K562 (cell line): ENCODE data around the gene ATP6V0A1. TPM values are rescaled to one million over a fixed set of nuclear protein-coding genes. Genes with fewer than 3 reads are reported as not detected.

ENCODE experiments used
- ARHGAP35 ChIP-seq: fragments of 450-650 bp; IDR thresholded peaks from 2 replicates; pipeline ENCODE4 v1.6.1; 2018; ENCODE audit not compliant: partially characterized antibody
- E2F3 ChIP-seq: fragments of 250-450 bp; sonication (Bioruptor Pico); IDR thresholded peaks from 2 replicates; pipeline ENCODE4 v1.4.0; 2020; ENCODE audit warnings: mild to moderate bottlenecking
- EP400 ChIP-seq: fragments of 450-650 bp; IDR thresholded peaks from 2 replicates; pipeline ENCODE4 v1.6.1; 2017; ENCODE audit warnings: antibody characterized with exemption, mild to moderate bottlenecking, moderate library complexity
- ETV5 ChIP-seq: sonication (generic); formaldehyde crosslinking; IDR thresholded peaks from 2 replicates; pipeline ENCODE4 v1.4.0; 2020; ENCODE audit warnings: low read depth, mild to moderate bottlenecking, missing genetic modification reagents
- FOXJ2 ChIP-seq: fragments of 200-800 bp; sonication (Bioruptor generic); IDR thresholded peaks from 2 replicates; pipeline ENCODE4 v1.6.1; 2016; ENCODE audit warnings: missing genetic modification characterization, missing compliant biosample characterization
- GTF2F1 ChIP-seq: IDR thresholded peaks from 2 replicates; pipeline ENCODE4 v1.6.1; 2011; ENCODE audit warnings: low read depth, low read length, improper control_type of control experiment
- KHSRP ChIP-seq: fragments of 450-650 bp; IDR thresholded peaks from 2 replicates; pipeline ENCODE4 v1.6.1; 2017
- MAFK ChIP-seq: IDR thresholded peaks from 2 replicates; pipeline ENCODE4 v1.6.1; 2011; ENCODE audit warnings: low read length, improper control_type of control experiment
- MBD2 ChIP-seq: sonication (generic); IDR thresholded peaks from 2 replicates; pipeline ENCODE4 v1.6.1; 2016; ENCODE audit warnings: low read depth, borderline replicate concordance
- NEUROD1 ChIP-seq: fragments of 150-350 bp; IDR thresholded peaks from 2 replicates; pipeline ENCODE4 v1.6.1; 2014; ENCODE audit warnings: borderline replicate concordance, low read length, low read depth; ENCODE audit not compliant: partially characterized antibody
- PHF8 ChIP-seq: fragments of 200-600 bp; sonication (generic); IDR thresholded peaks from 2 replicates; pipeline ENCODE4 v1.6.1; 2012; ENCODE audit warnings: mixed run types, mild to moderate bottlenecking, inconsistent platforms, low read length, moderate library complexity, borderline replicate concordance
- PML ChIP-seq: IDR thresholded peaks from 2 replicates; pipeline ENCODE4 v1.6.1; 2012; ENCODE audit warnings: low read length, inconsistent platforms
- SAFB2 ChIP-seq: fragments of 200-400 bp; formaldehyde crosslinking; IDR thresholded peaks from 2 replicates; pipeline ENCODE4 v1.6.1; 2018; ENCODE audit warnings: borderline replicate concordance, low read length, low read depth, moderate library complexity; ENCODE audit not compliant: severe bottlenecking
- SIN3B ChIP-seq: fragments of 450-650 bp; IDR thresholded peaks from 2 replicates; pipeline ENCODE4 v1.6.1; 2017; ENCODE audit warnings: low read depth, mild to moderate bottlenecking, moderate library complexity
- SMAD4 ChIP-seq: fragments of 250-450 bp; sonication (Bioruptor Pico); conservative IDR thresholded peaks from 2 replicates; pipeline ENCODE4 v1.8.0; 2021; ENCODE audit warnings: inconsistent platforms, mild to moderate bottlenecking, moderate library complexity
- TFAM ChIP-seq: fragments of 250-450 bp; sonication (Bioruptor Pico); conservative IDR thresholded peaks from 2 replicates; pipeline ENCODE4 v1.5.0; 2021; ENCODE audit warnings: mild to moderate bottlenecking, moderate library complexity
- TOE1 ChIP-seq, 2 experiments: fragments of 450-650 bp in 1 of 2; sonication (generic) in 1 of 2; formaldehyde crosslinking in 1 of 2; IDR thresholded peaks; 2 replicates each; pipeline versions ENCODE4 v1.7.1 to v1.8.0; 2016 to 2022; ENCODE audit warnings: borderline replicate concordance in 2 of 2, mild to moderate bottlenecking in 2 of 2, antibody characterized with exemption in 1 of 2, inconsistent platforms in 1 of 2, low read depth in 1 of 2, missing genetic modification reagents in 1 of 2, moderate library complexity in 1 of 2
- TRIM28 ChIP-seq: fragments of 450-650 bp; IDR thresholded peaks from 2 replicates; pipeline ENCODE4 v1.6.1; 2017
- ZBTB17 ChIP-seq: fragments of 450-650 bp; formaldehyde crosslinking; IDR thresholded peaks from 2 replicates; pipeline ENCODE4 v1.4.0; 2020; ENCODE audit warnings: mild to moderate bottlenecking
- ZC3H4 ChIP-seq: sonication (generic); formaldehyde crosslinking; IDR thresholded peaks from 2 replicates; pipeline ENCODE4 v1.9.0; 2021; ENCODE audit warnings: missing genetic modification reagents, borderline replicate concordance
- ZNF778 ChIP-seq: fragments of 450-650 bp; formaldehyde crosslinking; IDR thresholded peaks from 2 replicates; pipeline ENCODE4 v1.4.0; 2020; ENCODE audit warnings: mild to moderate bottlenecking, moderate library complexity
- polyA plus RNA-seq, 8 experiments: library from polyadenylated mRNA; depleted of rRNA in 4 of 8; stranded (reverse) in 5 of 8; unstranded in 3 of 8; fragments of >200 nt; fragmentation: Nextera tagmentation in 2 of 8; fragmentation: Illumina TruSeq in 1 of 8; extraction: Ambion mirVana in 2 of 8; extraction: Trizol in 1 of 8; gene quantifications; 2 replicates each; pipeline versions ENCODE4 v1.2.1 to v1.2.3, GENCODE V29; 2011 to 2014; ENCODE audit warnings: inconsistent platforms in 1 of 8, missing spikeins in 1 of 8
- total RNA-seq, 7 experiments: library from RNA; depleted of rRNA in 6 of 7; stranded (reverse); fragments of >200 nt in 6 of 7; fragmentation: Illumina TruSeq in 2 of 7; extraction: Trizol in 2 of 7; gene quantifications; 2 replicates each; pipeline versions ENCODE4 v1.2.1 to v1.2.3, GENCODE V29; 2011 to 2021; ENCODE audit warnings: low replicate concordance in 1 of 7
- TF ChIP-seq, protein P1 (sequence below): sonication (generic); formaldehyde crosslinking; IDR thresholded peaks from 2 replicates; pipeline ENCODE4 v1.5.0; 2020; ENCODE audit warnings: missing genetic modification reagents
- TF ChIP-seq, protein P2 (sequence below): sonication (generic); formaldehyde crosslinking; IDR thresholded peaks from 2 replicates; pipeline ENCODE4 v1.9.0; 2022; ENCODE audit warnings: mild to moderate bottlenecking, missing genetic modification reagents
- TF ChIP-seq, protein P3 (sequence below): fragments of 250-450 bp; sonication (Bioruptor Pico); IDR thresholded peaks from 2 replicates; pipeline ENCODE4 v1.5.0; 2021
- TF ChIP-seq, protein P4 (sequence below): fragments of 250-450 bp; sonication (Bioruptor Pico); IDR thresholded peaks from 2 replicates; pipeline ENCODE4 v1.8.0; 2021; ENCODE audit warnings: borderline replicate concordance, mild to moderate bottlenecking, moderate library complexity; ENCODE audit not compliant: poor library complexity, severe bottlenecking
- TF ChIP-seq, protein P5 (sequence below): fragments of 450-650 bp; IDR thresholded peaks from 2 replicates; pipeline ENCODE4 v1.6.1; 2014; ENCODE audit warnings: low read depth, mild to moderate bottlenecking, moderate library complexity, borderline replicate concordance

Gene ATP6V0A1
- total and polyA plus RNA-seq, 9 of the 15 experiments (the other 6 are each of a cell fraction or from before 2014, with no cell fraction given) = 11.8 to 158 (median 75.5) TPM

DNA sequence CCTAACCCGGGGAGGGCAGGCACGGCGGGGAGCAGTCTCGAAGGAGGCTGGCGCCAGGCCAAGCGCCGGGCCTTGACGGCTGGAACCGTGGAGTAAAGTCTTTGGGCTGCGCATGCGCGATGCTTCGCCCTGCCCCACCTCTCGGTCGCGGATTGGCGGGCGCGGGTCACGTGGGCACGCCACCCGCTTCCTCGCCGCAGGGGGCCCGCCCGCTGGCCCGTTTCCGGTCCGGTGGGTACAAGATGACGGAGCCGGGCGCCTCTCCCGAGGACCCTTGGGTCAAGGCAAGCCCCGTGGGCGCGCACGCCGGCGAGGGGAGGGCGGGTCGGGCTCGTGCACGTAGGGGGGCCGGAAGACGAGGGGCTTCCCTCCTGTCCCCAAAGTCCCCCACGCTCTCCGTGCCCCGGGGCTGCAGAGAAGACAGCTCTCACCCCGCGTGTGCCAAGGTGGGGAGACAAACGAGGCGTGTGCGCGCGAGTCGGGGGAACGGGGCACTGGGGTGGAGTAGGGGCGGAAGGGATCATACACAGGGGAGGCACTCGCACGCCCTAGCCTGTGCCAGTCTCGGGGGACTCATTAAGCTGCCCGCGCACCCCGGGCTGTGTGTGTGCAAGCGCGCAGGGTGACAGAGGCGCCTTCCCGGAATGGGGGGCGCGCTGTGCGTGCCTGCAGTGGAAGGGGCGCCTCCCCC is 108.3 kb downstream of the ATP6V0A1 start, which contains the start of gene MLX (continued):
- TF ChIP-seq, protein P1, sequence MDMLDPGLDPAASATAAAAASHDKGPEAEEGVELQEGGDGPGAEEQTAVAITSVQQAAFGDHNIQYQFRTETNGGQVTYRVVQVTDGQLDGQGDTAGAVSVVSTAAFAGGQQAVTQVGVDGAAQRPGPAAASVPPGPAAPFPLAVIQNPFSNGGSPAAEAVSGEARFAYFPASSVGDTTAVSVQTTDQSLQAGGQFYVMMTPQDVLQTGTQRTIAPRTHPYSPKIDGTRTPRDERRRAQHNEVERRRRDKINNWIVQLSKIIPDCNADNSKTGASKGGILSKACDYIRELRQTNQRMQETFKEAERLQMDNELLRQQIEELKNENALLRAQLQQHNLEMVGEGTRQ (CRISPR knock-in tag) = peak; percentile 100
- peak; percentile 97 for TF ChIP-seq TOE1 (IDR thresholded peaks at IDR 0.05; ENCODE audit: borderline replicate concordance)
- no peak for TF ChIP-seq TOE1 (CRISPR knock-in tag; IDR thresholded peaks at IDR 0.05; ENCODE audit: borderline replicate concordance, low read depth)
- no peak for TF ChIP-seq E2F3 (CRISPR knock-in tag)
- no peak for TF ChIP-seq NEUROD1
- TF ChIP-seq TRIM28 = no peak
- TF ChIP-seq MBD2 = peak; percentile 39; the same call in 1 of the 2 replicates
- TF ChIP-seq, protein P2, sequence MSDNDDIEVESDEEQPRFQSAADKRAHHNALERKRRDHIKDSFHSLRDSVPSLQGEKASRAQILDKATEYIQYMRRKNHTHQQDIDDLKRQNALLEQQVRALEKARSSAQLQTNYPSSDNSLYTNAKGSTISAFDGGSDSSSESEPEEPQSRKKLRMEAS (CRISPR knock-in tag) = peak; percentile 87
- no peak for TF ChIP-seq FOXJ2 (tag)
- peak; percentile 71 for TF ChIP-seq EP400
- TF ChIP-seq, protein P3, sequence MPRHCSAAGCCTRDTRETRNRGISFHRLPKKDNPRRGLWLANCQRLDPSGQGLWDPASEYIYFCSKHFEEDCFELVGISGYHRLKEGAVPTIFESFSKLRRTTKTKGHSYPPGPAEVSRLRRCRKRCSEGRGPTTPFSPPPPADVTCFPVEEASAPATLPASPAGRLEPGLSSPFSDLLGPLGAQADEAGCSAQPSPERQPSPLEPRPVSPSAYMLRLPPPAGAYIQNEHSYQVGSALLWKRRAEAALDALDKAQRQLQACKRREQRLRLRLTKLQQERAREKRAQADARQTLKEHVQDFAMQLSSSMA (CRISPR knock-in tag) = 0 out of 2 replicates have a peak, but pooled peaks have one; percentile 37
- TF ChIP-seq ETV5 = peak; percentile 75; the same call in 1 of the 2 replicates
- no peak for TF ChIP-seq ARHGAP35
- no peak for TF ChIP-seq ZNF778 (CRISPR knock-in tag)
- peak; percentile 32; the same call in 1 of the 2 replicates for TF ChIP-seq PML
- no peak for TF ChIP-seq ZC3H4 (CRISPR knock-in tag)
- TF ChIP-seq TFAM (CRISPR knock-in tag) = no peak
- TF ChIP-seq SMAD4 (CRISPR knock-in tag) = no peak; the same call in 1 of the 2 replicates
- 0 out of 2 replicates have a peak, but pooled peaks have one; percentile 16 for TF ChIP-seq SIN3B
- TF ChIP-seq SAFB2 = no peak
- no peak for TF ChIP-seq ZBTB17 (CRISPR knock-in tag)
- TF ChIP-seq GTF2F1 = no peak
- TF ChIP-seq KHSRP = no peak
- TF ChIP-seq PHF8 = peak; percentile 67; the same call in 1 of the 2 replicates
- TF ChIP-seq, protein P4, sequence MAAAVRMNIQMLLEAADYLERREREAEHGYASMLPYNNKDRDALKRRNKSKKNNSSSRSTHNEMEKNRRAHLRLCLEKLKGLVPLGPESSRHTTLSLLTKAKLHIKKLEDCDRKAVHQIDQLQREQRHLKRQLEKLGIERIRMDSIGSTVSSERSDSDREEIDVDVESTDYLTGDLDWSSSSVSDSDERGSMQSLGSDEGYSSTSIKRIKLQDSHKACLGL (CRISPR knock-in tag) = no peak
- TF ChIP-seq MAFK = no peak
- TF ChIP-seq, protein P5, sequence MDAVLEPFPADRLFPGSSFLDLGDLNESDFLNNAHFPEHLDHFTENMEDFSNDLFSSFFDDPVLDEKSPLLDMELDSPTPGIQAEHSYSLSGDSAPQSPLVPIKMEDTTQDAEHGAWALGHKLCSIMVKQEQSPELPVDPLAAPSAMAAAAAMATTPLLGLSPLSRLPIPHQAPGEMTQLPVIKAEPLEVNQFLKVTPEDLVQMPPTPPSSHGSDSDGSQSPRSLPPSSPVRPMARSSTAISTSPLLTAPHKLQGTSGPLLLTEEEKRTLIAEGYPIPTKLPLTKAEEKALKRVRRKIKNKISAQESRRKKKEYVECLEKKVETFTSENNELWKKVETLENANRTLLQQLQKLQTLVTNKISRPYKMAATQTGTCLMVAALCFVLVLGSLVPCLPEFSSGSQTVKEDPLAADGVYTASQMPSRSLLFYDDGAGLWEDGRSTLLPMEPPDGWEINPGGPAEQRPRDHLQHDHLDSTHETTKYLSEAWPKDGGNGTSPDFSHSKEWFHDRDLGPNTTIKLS = 0 out of 2 replicates have a peak, but pooled peaks have one; percentile 4
